ENCODE results near the gene EIF5A.

DNA sequence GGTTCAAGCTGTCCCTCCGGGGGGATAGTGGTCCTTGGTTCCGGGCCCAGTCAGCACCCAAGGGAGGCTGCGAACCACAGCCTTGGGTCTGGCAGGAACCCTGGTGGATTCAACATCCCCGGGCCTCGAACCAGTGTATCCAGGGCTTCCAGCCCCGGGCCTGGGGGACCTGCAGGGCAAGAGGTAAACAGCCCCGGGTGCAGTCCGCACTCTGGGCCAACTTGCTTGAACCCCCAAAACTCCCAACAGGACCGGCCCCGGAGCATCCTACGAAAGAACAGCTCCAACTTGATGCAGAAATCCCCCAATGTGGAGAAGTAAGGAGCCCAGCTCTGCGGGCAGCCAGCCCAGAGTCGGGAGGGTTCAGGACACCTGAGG lies 23.2 kb downstream of the EIF5A start:
- TF ChIP-seq, protein P1, sequence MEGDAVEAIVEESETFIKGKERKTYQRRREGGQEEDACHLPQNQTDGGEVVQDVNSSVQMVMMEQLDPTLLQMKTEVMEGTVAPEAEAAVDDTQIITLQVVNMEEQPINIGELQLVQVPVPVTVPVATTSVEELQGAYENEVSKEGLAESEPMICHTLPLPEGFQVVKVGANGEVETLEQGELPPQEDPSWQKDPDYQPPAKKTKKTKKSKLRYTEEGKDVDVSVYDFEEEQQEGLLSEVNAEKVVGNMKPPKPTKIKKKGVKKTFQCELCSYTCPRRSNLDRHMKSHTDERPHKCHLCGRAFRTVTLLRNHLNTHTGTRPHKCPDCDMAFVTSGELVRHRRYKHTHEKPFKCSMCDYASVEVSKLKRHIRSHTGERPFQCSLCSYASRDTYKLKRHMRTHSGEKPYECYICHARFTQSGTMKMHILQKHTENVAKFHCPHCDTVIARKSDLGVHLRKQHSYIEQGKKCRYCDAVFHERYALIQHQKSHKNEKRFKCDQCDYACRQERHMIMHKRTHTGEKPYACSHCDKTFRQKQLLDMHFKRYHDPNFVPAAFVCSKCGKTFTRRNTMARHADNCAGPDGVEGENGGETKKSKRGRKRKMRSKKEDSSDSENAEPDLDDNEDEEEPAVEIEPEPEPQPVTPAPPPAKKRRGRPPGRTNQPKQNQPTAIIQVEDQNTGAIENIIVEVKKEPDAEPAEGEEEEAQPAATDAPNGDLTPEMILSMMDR (conservative IDR thresholded peaks at IDR 0.05; ENCODE audit: low read depth, low read length): no peak
- no peak for TF ChIP-seq EZH2phosphoT487 (IDR thresholded peaks at IDR 0.05; ENCODE audit: borderline replicate concordance, low read length)
